ENCODE results near the gene DYNC2I2. TPM values are rescaled to one million over a fixed set of nuclear protein-coding genes. Genes with fewer than 3 reads are reported as not detected.

DYNC2I2 gene
- total RNA-seq, 3 donors from 2014 or later (not counting 1 experiment from before 2014, with no cell fraction given) = 5.2 to 6.3 (median 5.5) TPM

GRCh38 chr9:128638580-128638979 is 18.1 kb downstream of the DYNC2I2 start:
- Mint-ChIP-seq H3K27me3 (ENCODE audit: low read depth in 2 of 2) (no peaks in the 10 kb centered on the region), H3K4me1 (peaks cover 0 to 3% of the 10 kb centered on the region in 2 donors), H3K27ac (no peak overlapping the region), H3K9me3 (no peaks in the 10 kb centered on the region), H3K36me3 (no peaks in the 10 kb centered on the region), H3K4me3 (no peak overlapping the region)
- Histone ChIP-seq H3K9me3 (ENCODE audit: control insufficient read depth, insufficient read depth, low read length) (no peaks in the 10 kb centered on the region), H3K27ac (ENCODE audit: low read length) (no peak overlapping the region), H3K4me3 (ENCODE audit: low read length) (no peak overlapping the region), H3K36me3 (ENCODE audit: control insufficient read depth, insufficient read depth, low read length) (peaks cover 5% of the 10 kb centered on the region), H3K4me1 (ENCODE audit: control insufficient read depth, insufficient read depth, low read length) (no peaks in the 10 kb centered on the region), H3K27me3 (ENCODE audit: control insufficient read depth, insufficient read depth, low read length) (no peaks in the 10 kb centered on the region)
- DNase-seq (no peak), ATAC-seq (no peak)
- WGBS (ENCODE audit: insufficient coverage) = 94% methylated on average over 2 of the region's 4 CpGs
- no peak for TF ChIP-seq CTCF (IDR thresholded peaks at IDR 0.05)
- intact Hi-C loops (cut with micrococcal nuclease) = no loop called here

GRCh38 chr9:128637656-128638055 is 19.0 kb downstream of the DYNC2I2 start:
- no peak for TF ChIP-seq CTCF (IDR thresholded peaks at IDR 0.05)
- Histone ChIP-seq H3K4me3 (ENCODE audit: low read length) (no peak overlapping the region), H3K27ac (ENCODE audit: low read length) (no peak overlapping the region), H3K9me3 (ENCODE audit: control insufficient read depth, insufficient read depth, low read length) (no peaks in the 10 kb centered on the region), H3K36me3 (ENCODE audit: control insufficient read depth, insufficient read depth, low read length) (peaks cover 14% of the 10 kb centered on the region), H3K27me3 (ENCODE audit: control insufficient read depth, insufficient read depth, low read length) (no peaks in the 10 kb centered on the region), H3K4me1 (ENCODE audit: control insufficient read depth, insufficient read depth, low read length) (no peaks in the 10 kb centered on the region)
- intact Hi-C loops (cut with micrococcal nuclease) = no loop called here
- Mint-ChIP-seq H3K27me3 (ENCODE audit: low read depth in 2 of 2) (no peaks in the 10 kb centered on the region), H3K4me1 (no peaks in the 10 kb centered on the region), H3K9me3 (no peaks in the 10 kb centered on the region), H3K36me3 (no peaks in the 10 kb centered on the region), H3K27ac (no peak overlapping the region), H3K4me3 (no peak overlapping the region)
- 74% methylated on average over 10 of the region's 10 CpGs for WGBS (ENCODE audit: insufficient coverage)
- no peak for DNase-seq
- no peak for ATAC-seq

- no peaks in the 10 kb centered on the region for H3K4me1 Mint-ChIP-seq
- intact Hi-C loops (cut with micrococcal nuclease) = no loop called here
- H3K27ac Mint-ChIP-seq = no peak overlapping the region
- H3K4me3 Mint-ChIP-seq = no peak overlapping the region
- Histone ChIP-seq H3K27ac (ENCODE audit: low read length) (no peak overlapping the region), H3K27me3 (ENCODE audit: control insufficient read depth, insufficient read depth, low read length) (no peaks in the 10 kb centered on the region), H3K4me3 (ENCODE audit: low read length) (no peak overlapping the region), H3K4me1 (ENCODE audit: control insufficient read depth, insufficient read depth, low read length) (no peaks in the 10 kb centered on the region), H3K36me3 (ENCODE audit: control insufficient read depth, insufficient read depth, low read length) (peaks cover 22% of the 10 kb centered on the region), H3K9me3 (ENCODE audit: control insufficient read depth, insufficient read depth, low read length) (no peaks in the 10 kb centered on the region)
- ATAC-seq (no peak), DNase-seq (no peak)
- no peaks in the 10 kb centered on the region for H3K27me3 Mint-ChIP-seq (ENCODE audit: low read depth in 2 of 2)
- H3K9me3 Mint-ChIP-seq = no peaks in the 10 kb centered on the region
- TF ChIP-seq CTCF (IDR thresholded peaks at IDR 0.05) = no peak
- no peaks in the 10 kb centered on the region for H3K36me3 Mint-ChIP-seq
- WGBS (ENCODE audit: insufficient coverage) = 97% methylated on average over 20 of the region's 20 CpGs
Measured at GRCh38 chr9:128636556-128637530, 19.8 kb downstream of the DYNC2I2 start.
